Measurements from ENCODE around the gene PREX1. TPM values are rescaled to one million over a fixed set of nuclear protein-coding genes. Genes with fewer than 3 reads are reported as not detected.
A peak's percentile ranks its signal among the peaks of the same experiment; 100 is the strongest.

The PREX1 gene
- total and polyA plus RNA-seq, 10 donors, result 36.7 to 279 (median 157) TPM

- intact Hi-C loops (cut with DNase I; ENCODE audit: low total_unique reads), result no loop called here
- Histone ChIP-seq H3K9me3 (no peaks in the 10 kb centered on the region), H3K27me3 (replicated peaks in 1 of 7) (no peaks in the 10 kb centered on the region), H3K4me1 (peaks cover 27 to 73% (median 53%) of the 10 kb centered on the region in 6 donors), H3K4me3 (no peak overlapping the region), H3K27ac (peak overlapping the region in 2 of 8 donors; percentile 62 to 65), H3K36me3 (peaks cover 0 to 95% (median 38%) of the 10 kb centered on the region in 6 donors)
- DNase-seq, result no peak
- WGBS, 5 donors, result 82 to 96% (median 89%) methylated on average over 1 to 2 of the region's 2 CpGs
- TF ChIP-seq POLR2AphosphoS5 (IDR thresholded peaks at IDR 0.05), result peak in 1 of 3 donors; percentile 19
- no peak for TF ChIP-seq POLR2A (IDR thresholded peaks at IDR 0.05)
- TF ChIP-seq CTCF (IDR thresholded peaks at IDR 0.05 in 8 of 11, conservative IDR thresholded peaks at IDR 0.05 in 3 of 11), result no peak
Observed at GRCh38 chr20:48740292-48740649, 87.5 kb downstream of the PREX1 start.

- H3K27ac ChIP-seq, result peak overlapping the region in 4 of 8 donors; percentile 6 to 65 (median 54)
- 63 to 80% (median 72%) methylated on average over 8 of the region's 8 CpGs for WGBS, 5 donors
- no peaks in the 10 kb centered on the region for H3K9me3 ChIP-seq
- no peak overlapping the region for H3K4me3 ChIP-seq
- intact Hi-C loops (cut with DNase I; ENCODE audit: low total_unique reads), result no loop called here
- H3K36me3 ChIP-seq, result peaks cover 0 to 95% (median 40%) of the 10 kb centered on the region in 6 donors
- H3K27me3 ChIP-seq (replicated peaks in 1 of 7), result no peaks in the 10 kb centered on the region
- DNase-seq, result no peak
- H3K4me1 ChIP-seq, result peaks cover 27 to 73% (median 57%) of the 10 kb centered on the region in 6 donors
- TF ChIP-seq POLR2AphosphoS5 (IDR thresholded peaks at IDR 0.05) (no peak), POLR2A (IDR thresholded peaks at IDR 0.05) (no peak), CTCF (IDR thresholded peaks at IDR 0.05 in 8 of 11, conservative IDR thresholded peaks at IDR 0.05 in 3 of 11) (no peak)
Observed at GRCh38 chr20:48739395-48740291, 88.2 kb downstream of the PREX1 start.

GRCh38 chr20:48738399-48739304, 89.1 kb downstream of the PREX1 start:
- intact Hi-C loops (cut with DNase I; ENCODE audit: low total_unique reads), result no loop called here
- H3K4me1 ChIP-seq, result peaks cover 27 to 79% (median 57%) of the 10 kb centered on the region in 6 donors

More at GRCh38 chr20:48738399-48739304, 89.1 kb downstream of the PREX1 start:
- H3K9me3 ChIP-seq, result no peaks in the 10 kb centered on the region
- peaks cover 0 to 95% (median 40%) of the 10 kb centered on the region in 6 donors for H3K36me3 ChIP-seq
- H3K27ac ChIP-seq, result peak overlapping the region in 5 of 8 donors; percentile 3 to 65 (median 47)
- peak overlapping the region in 1 of 8 donors; percentile 12 for H3K4me3 ChIP-seq
- DNase-seq, result no peak
- WGBS, 5 donors, result 28 to 35% (median 31%) methylated on average over 11 of the region's 11 CpGs
- TF ChIP-seq POLR2AphosphoS5 (IDR thresholded peaks at IDR 0.05), result peak in 1 of 3 donors; percentile 26
- TF ChIP-seq POLR2A (IDR thresholded peaks at IDR 0.05), result no peak
- no peak for TF ChIP-seq CTCF (IDR thresholded peaks at IDR 0.05 in 8 of 11, conservative IDR thresholded peaks at IDR 0.05 in 3 of 11)
- H3K27me3 ChIP-seq (replicated peaks in 1 of 7), result no peaks in the 10 kb centered on the region

Measured in spleen (tissue), 11 donors.